ENCODE measurements around the gene MEGF9. TPM values are rescaled to one million over a fixed set of nuclear protein-coding genes. Genes with fewer than 3 reads are reported as not detected.

The MEGF9 gene
- total RNA-seq, 2 donors from 2014 or later, result 5.0 to 10.7 TPM

DNA sequence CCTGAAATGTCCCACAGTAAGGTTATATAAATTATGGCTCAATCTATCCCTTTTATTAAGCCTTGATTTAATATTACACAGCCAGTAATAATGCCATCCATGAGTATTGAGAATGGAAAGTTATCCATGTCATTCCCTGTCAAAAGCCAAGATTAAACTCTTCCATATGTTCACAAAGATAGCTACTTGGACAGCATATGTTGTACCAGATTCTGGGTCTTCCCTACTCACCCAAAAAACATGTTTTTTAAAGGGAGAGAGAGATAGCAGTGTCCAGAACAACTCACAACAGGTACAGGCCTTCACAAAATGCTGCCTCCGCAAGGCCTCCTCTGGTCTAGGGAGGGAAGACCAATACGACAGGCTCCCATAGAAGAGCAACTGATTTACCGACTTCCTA, 149.7 kb downstream of the MEGF9 start:
- 98 to 100% methylated on average over 1 to 3 of the region's 3 CpGs for WGBS, 2 experiments (ENCODE audit: insufficient coverage in 1 of 2, insufficient read length in 1 of 2)
- H3K9ac ChIP-seq (ENCODE audit: extremely low read depth, low read length, poor library complexity, severe bottlenecking), result no peak overlapping the region
- no peaks in the 10 kb centered on the region for H3K27me3 Mint-ChIP-seq (ENCODE audit: insufficient read depth)
- peaks cover 61% of the 10 kb centered on the region for H3K36me3 Mint-ChIP-seq (ENCODE audit: low read depth)
- H3K4me3 ChIP-seq (ENCODE audit: low read length), result no peak overlapping the region
- no peaks in the 10 kb centered on the region for H3K9me3 Mint-ChIP-seq
- no peaks in the 10 kb centered on the region for H3K9me3 ChIP-seq (ENCODE audit: control insufficient read depth, low read length)
- no peak overlapping the region for H3K27ac ChIP-seq (ENCODE audit: low read depth, low read length)
- H3K27me3 ChIP-seq (ENCODE audit: control insufficient read depth, insufficient read depth, low read length, poor library complexity, severe bottlenecking), result no peaks in the 10 kb centered on the region
- no peak for DNase-seq
- peaks cover 10% of the 10 kb centered on the region for H3K4me1 ChIP-seq (ENCODE audit: control insufficient read depth, insufficient read depth, low read length)
- H3K27ac Mint-ChIP-seq, result no peak overlapping the region
- peaks cover 21% of the 10 kb centered on the region for H3K4me1 Mint-ChIP-seq
- no peak overlapping the region for H3K4me3 Mint-ChIP-seq
- TF ChIP-seq, protein P1, sequence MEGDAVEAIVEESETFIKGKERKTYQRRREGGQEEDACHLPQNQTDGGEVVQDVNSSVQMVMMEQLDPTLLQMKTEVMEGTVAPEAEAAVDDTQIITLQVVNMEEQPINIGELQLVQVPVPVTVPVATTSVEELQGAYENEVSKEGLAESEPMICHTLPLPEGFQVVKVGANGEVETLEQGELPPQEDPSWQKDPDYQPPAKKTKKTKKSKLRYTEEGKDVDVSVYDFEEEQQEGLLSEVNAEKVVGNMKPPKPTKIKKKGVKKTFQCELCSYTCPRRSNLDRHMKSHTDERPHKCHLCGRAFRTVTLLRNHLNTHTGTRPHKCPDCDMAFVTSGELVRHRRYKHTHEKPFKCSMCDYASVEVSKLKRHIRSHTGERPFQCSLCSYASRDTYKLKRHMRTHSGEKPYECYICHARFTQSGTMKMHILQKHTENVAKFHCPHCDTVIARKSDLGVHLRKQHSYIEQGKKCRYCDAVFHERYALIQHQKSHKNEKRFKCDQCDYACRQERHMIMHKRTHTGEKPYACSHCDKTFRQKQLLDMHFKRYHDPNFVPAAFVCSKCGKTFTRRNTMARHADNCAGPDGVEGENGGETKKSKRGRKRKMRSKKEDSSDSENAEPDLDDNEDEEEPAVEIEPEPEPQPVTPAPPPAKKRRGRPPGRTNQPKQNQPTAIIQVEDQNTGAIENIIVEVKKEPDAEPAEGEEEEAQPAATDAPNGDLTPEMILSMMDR (conservative IDR thresholded peaks at IDR 0.05), result no peak
- H3K36me3 ChIP-seq (ENCODE audit: control insufficient read depth, insufficient read depth, low read length), result peaks cover 69% of the 10 kb centered on the region

DNA sequence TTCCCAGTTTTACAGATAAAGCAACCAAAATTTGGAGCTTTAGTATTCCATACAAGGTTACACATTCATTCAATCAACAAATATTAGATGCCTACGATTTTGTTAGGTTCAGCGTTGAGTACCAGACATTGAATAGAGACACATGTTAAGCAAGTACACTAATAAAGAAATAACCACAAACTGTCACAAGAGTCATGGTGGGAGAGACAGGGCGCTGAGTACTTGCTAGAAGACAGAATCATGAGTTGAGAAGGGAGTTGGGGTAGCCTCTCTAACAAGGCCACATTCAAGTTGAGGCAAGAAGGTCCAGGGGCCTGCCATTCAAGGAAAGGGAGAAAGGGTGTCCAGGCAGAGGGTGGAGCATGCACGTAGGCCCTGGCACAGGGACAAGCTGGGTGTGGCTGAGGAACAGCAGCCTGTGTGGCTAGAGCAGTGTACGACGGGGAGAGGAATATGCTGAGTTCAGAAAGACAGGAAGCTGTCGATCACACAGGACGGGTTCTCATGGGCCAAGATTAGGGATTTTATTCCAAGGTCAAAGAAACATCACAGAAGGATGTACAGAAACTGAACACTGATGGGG, 151.3 kb downstream of the MEGF9 start:
- Mint-ChIP-seq H3K36me3 (ENCODE audit: low read depth) (peaks cover 55% of the 10 kb centered on the region), H3K27me3 (ENCODE audit: insufficient read depth) (no peaks in the 10 kb centered on the region), H3K4me3 (no peak overlapping the region), H3K27ac (peak overlapping the region; percentile 27), H3K9me3 (no peaks in the 10 kb centered on the region), H3K4me1 (peaks cover 16% of the 10 kb centered on the region)
- no peaks in the 10 kb centered on the region for H3K9me3 ChIP-seq (ENCODE audit: control insufficient read depth, low read length)
- no peaks in the 10 kb centered on the region for H3K27me3 ChIP-seq (ENCODE audit: control insufficient read depth, insufficient read depth, low read length, poor library complexity, severe bottlenecking)
- no peak for DNase-seq
- TF ChIP-seq, protein P1 (conservative IDR thresholded peaks at IDR 0.05), result no peak
- peaks cover 56% of the 10 kb centered on the region for H3K36me3 ChIP-seq (ENCODE audit: control insufficient read depth, insufficient read depth, low read length)
- H3K9ac ChIP-seq (ENCODE audit: extremely low read depth, low read length, poor library complexity, severe bottlenecking), result no peak overlapping the region
- WGBS, 2 experiments (ENCODE audit: insufficient coverage in 1 of 2, insufficient read length in 1 of 2), result 95 to 98% methylated on average over 5 to 8 of the region's 8 CpGs
- no peak overlapping the region for H3K27ac ChIP-seq (ENCODE audit: low read depth, low read length)
- no peak overlapping the region for H3K4me3 ChIP-seq (ENCODE audit: low read length)
- H3K4me1 ChIP-seq (ENCODE audit: control insufficient read depth, insufficient read depth, low read length), result peaks cover 10% of the 10 kb centered on the region

DNA sequence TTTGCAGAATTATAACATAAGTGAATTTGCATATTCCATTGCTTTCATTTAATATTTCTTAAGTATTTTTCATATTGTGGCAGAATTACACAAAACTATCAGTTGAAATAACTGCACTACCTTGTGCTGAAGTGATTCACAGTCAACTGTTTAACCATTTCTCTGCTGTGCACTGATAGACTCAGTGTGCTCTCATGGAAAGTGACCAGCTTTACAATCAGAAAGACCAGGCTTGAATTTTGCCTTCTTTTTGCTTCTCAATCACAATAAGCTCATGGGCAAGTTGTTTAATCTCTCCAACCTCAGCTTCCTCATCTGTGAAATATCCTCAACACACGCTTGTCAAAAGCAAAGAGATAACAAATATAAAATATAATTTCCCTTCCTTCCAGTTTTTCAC, 152.6 kb downstream of the MEGF9 start:
- Histone ChIP-seq H3K9ac (ENCODE audit: extremely low read depth, low read length, poor library complexity, severe bottlenecking) (no peak overlapping the region), H3K4me1 (ENCODE audit: control insufficient read depth, insufficient read depth, low read length) (peaks cover 10% of the 10 kb centered on the region), H3K36me3 (ENCODE audit: control insufficient read depth, insufficient read depth, low read length) (peaks cover 44% of the 10 kb centered on the region), H3K4me3 (ENCODE audit: low read length) (no peak overlapping the region), H3K27ac (ENCODE audit: low read depth, low read length) (no peak overlapping the region), H3K9me3 (ENCODE audit: control insufficient read depth, low read length) (no peaks in the 10 kb centered on the region), H3K27me3 (ENCODE audit: control insufficient read depth, insufficient read depth, low read length, poor library complexity, severe bottlenecking) (no peaks in the 10 kb centered on the region)
- peaks cover 53% of the 10 kb centered on the region for H3K36me3 Mint-ChIP-seq (ENCODE audit: low read depth)
- no peak overlapping the region for H3K27ac Mint-ChIP-seq
- H3K4me3 Mint-ChIP-seq, result no peak overlapping the region
- H3K27me3 Mint-ChIP-seq (ENCODE audit: insufficient read depth), result no peaks in the 10 kb centered on the region
- H3K9me3 Mint-ChIP-seq, result no peaks in the 10 kb centered on the region
- peaks cover 16% of the 10 kb centered on the region for H3K4me1 Mint-ChIP-seq
- TF ChIP-seq, protein P1 (conservative IDR thresholded peaks at IDR 0.05), result no peak
- WGBS, 2 experiments (ENCODE audit: insufficient coverage in 1 of 2, insufficient read length in 1 of 2), result 85 to 89% methylated on average over 1 of the region's 1 CpG
- DNase-seq, result no peak
